ENCODE data around the gene PTPRG. TPM values are rescaled to one million over a fixed set of nuclear protein-coding genes. Genes with fewer than 3 reads are reported as not detected.

Gene PTPRG
- total and polyA plus RNA-seq, 7 donors: 0.69 to 76.3 (median 62.7) TPM

DNA sequence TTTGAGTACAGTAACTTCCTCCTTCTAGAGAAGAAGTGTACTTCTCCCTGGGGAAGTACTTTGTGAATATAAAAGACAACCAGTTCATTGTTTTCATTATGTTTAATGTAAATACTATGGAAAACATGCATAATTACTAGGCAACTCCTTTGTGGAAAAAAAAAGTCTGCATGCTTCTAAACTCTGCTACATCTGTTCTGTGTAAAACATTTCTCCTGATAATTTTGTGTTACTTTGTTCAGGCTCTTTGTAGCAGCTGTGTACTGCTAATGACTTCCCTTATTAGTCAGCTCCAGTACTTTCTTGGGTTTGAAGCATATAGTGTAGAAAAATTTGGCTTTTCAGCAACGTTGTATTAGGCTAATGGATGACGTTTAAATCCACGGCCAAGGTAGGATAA is 700.4 kb downstream of the PTPRG start:
- Histone ChIP-seq H3K27ac (no peak overlapping the region), H3K9me3 (no peaks in the 10 kb centered on the region), H3K4me3 (no peak overlapping the region), H3K36me3 (peaks cover 0 to 20% (median 4%) of the 10 kb centered on the region in 4 donors), H3K27me3 (no peaks in the 10 kb centered on the region), H3K4me1 (no peaks in the 10 kb centered on the region)
- 74 to 93% methylated on average over 3 of the region's 3 CpGs for WGBS, 2 donors
- no peak for DNase-seq
- intact Hi-C loops (cut with DNase I): no loop called here
- TF ChIP-seq POLR2AphosphoS5 (IDR thresholded peaks at IDR 0.05): no peak
- no peak for TF ChIP-seq EP300 (IDR thresholded peaks at IDR 0.05)
- no peak for TF ChIP-seq POLR2A (IDR thresholded peaks at IDR 0.05)
- no peak for TF ChIP-seq CTCF (IDR thresholded peaks at IDR 0.05)

DNA sequence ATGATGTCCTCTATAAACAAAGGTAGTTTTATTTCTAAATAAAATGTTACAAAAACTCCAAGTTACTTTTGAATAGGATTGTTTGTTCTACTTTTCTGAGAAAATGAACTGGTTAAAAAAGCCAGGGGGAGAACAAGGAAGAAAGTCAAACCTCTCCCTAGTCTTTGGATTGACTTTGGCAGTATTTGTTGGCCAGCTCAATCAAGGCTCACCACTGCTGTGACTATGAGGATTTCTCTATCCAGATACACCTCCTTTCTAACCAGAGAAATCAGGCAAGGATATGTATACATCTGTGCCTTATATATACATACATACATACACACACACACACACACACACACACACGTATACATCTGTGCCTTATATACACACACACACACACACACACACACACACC is 704.2 kb downstream of the PTPRG start:
- Histone ChIP-seq H3K4me3 (no peak overlapping the region), H3K4me1 (no peaks in the 10 kb centered on the region), H3K36me3 (peaks cover 0 to 49% (median 12%) of the 10 kb centered on the region in 4 donors), H3K9me3 (no peaks in the 10 kb centered on the region), H3K27me3 (no peaks in the 10 kb centered on the region), H3K27ac (no peak overlapping the region)
- WGBS, 2 donors: 72 to 78% methylated on average over 1 of the region's 1 CpG
- intact Hi-C loops (cut with DNase I): no loop called here
- DNase-seq: no peak
- TF ChIP-seq CTCF (IDR thresholded peaks at IDR 0.05) (no peak), EP300 (IDR thresholded peaks at IDR 0.05) (no peak), POLR2AphosphoS5 (IDR thresholded peaks at IDR 0.05) (no peak), POLR2A (IDR thresholded peaks at IDR 0.05) (no peak)

- intact Hi-C loops (cut with DNase I): no loop called here
- TF ChIP-seq EP300 (IDR thresholded peaks at IDR 0.05): no peak
- TF ChIP-seq POLR2AphosphoS5 (IDR thresholded peaks at IDR 0.05): no peak
- TF ChIP-seq CTCF (IDR thresholded peaks at IDR 0.05): no peak
- TF ChIP-seq POLR2A (IDR thresholded peaks at IDR 0.05): no peak
- DNase-seq: no peak
- Histone ChIP-seq H3K27me3 (no peaks in the 10 kb centered on the region), H3K27ac (no peak overlapping the region), H3K4me1 (no peaks in the 10 kb centered on the region), H3K9me3 (no peaks in the 10 kb centered on the region), H3K4me3 (no peak overlapping the region), H3K36me3 (peaks cover 3 to 61% (median 12%) of the 10 kb centered on the region in 4 donors)
These were observed 705.4 kb downstream of the PTPRG start for GRCh38 chr3:62266668-62267283.

- intact Hi-C loops (cut with DNase I): no loop called here
- DNase-seq: no peak
- Histone ChIP-seq H3K27me3 (no peaks in the 10 kb centered on the region), H3K9me3 (no peaks in the 10 kb centered on the region), H3K36me3 (peaks cover 0 to 88% (median 11%) of the 10 kb centered on the region in 4 donors), H3K4me3 (no peak overlapping the region), H3K4me1 (no peaks in the 10 kb centered on the region), H3K27ac (no peak overlapping the region)
- WGBS, 2 donors: 92 to 95% methylated on average over 2 of the region's 2 CpGs
- TF ChIP-seq EP300 (IDR thresholded peaks at IDR 0.05) (no peak), POLR2AphosphoS5 (IDR thresholded peaks at IDR 0.05) (no peak)
These were observed 715.3 kb downstream of the PTPRG start for GRCh38 chr3:62276658-62277180.

DNA sequence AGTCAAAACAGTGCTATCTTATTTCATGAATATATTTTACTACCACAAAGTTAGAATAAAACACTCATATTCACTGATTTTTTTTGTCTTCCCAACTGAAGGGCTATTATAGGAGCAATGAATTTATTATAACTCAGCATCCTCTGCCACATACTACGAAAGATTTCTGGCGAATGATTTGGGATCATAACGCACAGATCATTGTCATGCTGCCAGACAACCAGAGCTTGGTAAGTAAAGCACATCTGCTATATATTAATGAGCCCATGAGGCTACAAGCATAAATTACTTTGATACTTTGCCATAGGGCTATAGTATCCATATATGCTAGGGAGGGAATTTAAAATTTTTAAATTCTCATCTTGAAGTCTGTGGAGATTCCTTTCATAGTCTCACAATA is 716.1 kb downstream of the PTPRG start:
- H3K4me3 ChIP-seq: no peak overlapping the region
- DNase-seq: no peak
- H3K4me1 ChIP-seq: no peaks in the 10 kb centered on the region
- intact Hi-C loops (cut with DNase I): no loop called here
- 91 to 94% methylated on average over 3 of the region's 3 CpGs for WGBS, 2 donors
- no peaks in the 10 kb centered on the region for H3K27me3 ChIP-seq
- TF ChIP-seq CTCF (IDR thresholded peaks at IDR 0.05) (no peak), POLR2AphosphoS5 (IDR thresholded peaks at IDR 0.05) (no peak), EP300 (IDR thresholded peaks at IDR 0.05) (no peak)
- no peaks in the 10 kb centered on the region for H3K9me3 ChIP-seq
- peaks cover 0 to 88% (median 10%) of the 10 kb centered on the region in 4 donors for H3K36me3 ChIP-seq
- no peak overlapping the region for H3K27ac ChIP-seq
